Measurements from ENCODE around the gene LNX2.

Gene LNX2

DNA sequence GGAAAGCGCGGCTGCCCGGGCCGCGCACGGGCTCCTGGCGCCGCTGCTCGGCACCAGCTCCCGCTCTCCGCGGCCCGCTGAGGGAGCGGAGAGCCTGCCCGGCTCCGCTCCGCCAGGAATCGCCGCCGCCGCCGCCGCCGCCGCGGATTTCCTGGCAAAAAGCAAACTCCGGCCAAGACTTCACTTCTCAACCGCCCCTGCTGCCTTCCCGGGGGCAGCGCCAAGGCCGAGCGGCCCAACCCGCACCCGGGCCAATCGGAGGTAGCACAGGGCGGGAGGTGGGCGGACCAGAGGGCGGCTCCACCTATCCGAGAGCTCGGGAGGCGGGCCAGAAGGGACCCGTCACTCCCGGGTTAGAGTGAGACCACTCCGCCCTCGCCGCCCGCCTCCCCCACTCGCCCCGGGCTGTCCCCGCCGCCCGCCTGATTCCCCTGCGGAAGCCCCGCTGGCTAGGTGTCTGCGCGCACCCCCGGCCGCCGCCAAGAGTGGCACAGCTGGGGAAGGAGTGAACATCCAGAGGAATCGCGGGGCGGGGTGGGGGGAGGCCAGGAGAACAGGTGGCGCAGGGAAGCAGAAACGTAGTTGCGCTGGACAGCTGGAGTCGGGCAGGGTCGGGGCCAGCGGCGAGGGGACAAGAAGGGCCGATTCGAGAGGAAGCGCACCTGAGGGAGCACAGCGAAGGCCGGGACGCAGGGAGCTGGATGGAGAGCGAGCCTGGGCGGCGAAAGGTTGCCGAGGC, at the start of gene LNX2 (continued):
- TF ChIP-seq, protein P1, sequence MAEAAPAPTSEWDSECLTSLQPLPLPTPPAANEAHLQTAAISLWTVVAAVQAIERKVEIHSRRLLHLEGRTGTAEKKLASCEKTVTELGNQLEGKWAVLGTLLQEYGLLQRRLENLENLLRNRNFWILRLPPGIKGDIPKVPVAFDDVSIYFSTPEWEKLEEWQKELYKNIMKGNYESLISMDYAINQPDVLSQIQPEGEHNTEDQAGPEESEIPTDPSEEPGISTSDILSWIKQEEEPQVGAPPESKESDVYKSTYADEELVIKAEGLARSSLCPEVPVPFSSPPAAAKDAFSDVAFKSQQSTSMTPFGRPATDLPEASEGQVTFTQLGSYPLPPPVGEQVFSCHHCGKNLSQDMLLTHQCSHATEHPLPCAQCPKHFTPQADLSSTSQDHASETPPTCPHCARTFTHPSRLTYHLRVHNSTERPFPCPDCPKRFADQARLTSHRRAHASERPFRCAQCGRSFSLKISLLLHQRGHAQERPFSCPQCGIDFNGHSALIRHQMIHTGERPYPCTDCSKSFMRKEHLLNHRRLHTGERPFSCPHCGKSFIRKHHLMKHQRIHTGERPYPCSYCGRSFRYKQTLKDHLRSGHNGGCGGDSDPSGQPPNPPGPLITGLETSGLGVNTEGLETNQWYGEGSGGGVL (tag by site-specific recombination; IDR thresholded peaks at IDR 0.05): peak; percentile 47
- TF ChIP-seq ZNF121 (tag by site-specific recombination; IDR thresholded peaks at IDR 0.05) (no peak), REPIN1 (tag by site-specific recombination; IDR thresholded peaks at IDR 0.05; ENCODE audit: low read depth) (no peak), OSR2 (tag by site-specific recombination; IDR thresholded peaks at IDR 0.05) (0 out of 2 replicates have a peak, but pooled peaks have one; percentile 20), ZNF175 (tag by site-specific recombination; IDR thresholded peaks at IDR 0.05) (no peak), HOXC10 (CRISPR knock-in tag; IDR thresholded peaks at IDR 0.05) (no peak)
- TF ChIP-seq, protein P2, sequence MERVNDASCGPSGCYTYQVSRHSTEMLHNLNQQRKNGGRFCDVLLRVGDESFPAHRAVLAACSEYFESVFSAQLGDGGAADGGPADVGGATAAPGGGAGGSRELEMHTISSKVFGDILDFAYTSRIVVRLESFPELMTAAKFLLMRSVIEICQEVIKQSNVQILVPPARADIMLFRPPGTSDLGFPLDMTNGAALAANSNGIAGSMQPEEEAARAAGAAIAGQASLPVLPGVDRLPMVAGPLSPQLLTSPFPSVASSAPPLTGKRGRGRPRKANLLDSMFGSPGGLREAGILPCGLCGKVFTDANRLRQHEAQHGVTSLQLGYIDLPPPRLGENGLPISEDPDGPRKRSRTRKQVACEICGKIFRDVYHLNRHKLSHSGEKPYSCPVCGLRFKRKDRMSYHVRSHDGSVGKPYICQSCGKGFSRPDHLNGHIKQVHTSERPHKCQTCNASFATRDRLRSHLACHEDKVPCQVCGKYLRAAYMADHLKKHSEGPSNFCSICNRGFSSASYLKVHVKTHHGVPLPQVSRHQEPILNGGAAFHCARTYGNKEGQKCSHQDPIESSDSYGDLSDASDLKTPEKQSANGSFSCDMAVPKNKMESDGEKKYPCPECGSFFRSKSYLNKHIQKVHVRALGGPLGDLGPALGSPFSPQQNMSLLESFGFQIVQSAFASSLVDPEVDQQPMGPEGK (tag by site-specific recombination; IDR thresholded peaks at IDR 0.05): peak; percentile 96; the same call in 1 of the 2 replicates

- no peak for TF ChIP-seq ZNF473 (tag by site-specific recombination; IDR thresholded peaks at IDR 0.05)
- TF ChIP-seq, protein P3, sequence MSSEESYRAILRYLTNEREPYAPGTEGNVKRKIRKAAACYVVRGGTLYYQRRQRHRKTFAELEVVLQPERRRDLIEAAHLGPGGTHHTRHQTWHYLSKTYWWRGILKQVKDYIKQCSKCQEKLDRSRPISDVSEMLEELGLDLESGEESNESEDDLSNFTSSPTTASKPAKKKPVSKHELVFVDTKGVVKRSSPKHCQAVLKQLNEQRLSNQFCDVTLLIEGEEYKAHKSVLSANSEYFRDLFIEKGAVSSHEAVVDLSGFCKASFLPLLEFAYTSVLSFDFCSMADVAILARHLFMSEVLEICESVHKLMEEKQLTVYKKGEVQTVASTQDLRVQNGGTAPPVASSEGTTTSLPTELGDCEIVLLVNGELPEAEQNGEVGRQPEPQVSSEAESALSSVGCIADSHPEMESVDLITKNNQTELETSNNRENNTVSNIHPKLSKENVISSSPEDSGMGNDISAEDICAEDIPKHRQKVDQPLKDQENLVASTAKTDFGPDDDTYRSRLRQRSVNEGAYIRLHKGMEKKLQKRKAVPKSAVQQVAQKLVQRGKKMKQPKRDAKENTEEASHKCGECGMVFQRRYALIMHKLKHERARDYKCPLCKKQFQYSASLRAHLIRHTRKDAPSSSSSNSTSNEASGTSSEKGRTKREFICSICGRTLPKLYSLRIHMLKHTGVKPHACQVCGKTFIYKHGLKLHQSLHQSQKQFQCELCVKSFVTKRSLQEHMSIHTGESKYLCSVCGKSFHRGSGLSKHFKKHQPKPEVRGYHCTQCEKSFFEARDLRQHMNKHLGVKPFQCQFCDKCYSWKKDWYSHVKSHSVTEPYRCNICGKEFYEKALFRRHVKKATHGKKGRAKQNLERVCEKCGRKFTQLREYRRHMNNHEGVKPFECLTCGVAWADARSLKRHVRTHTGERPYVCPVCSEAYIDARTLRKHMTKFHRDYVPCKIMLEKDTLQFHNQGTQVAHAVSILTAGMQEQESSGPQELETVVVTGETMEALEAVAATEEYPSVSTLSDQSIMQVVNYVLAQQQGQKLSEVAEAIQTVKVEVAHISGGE (tag by site-specific recombination; conservative IDR thresholded peaks at IDR 0.05; ENCODE audit: low read depth): no peak
- TF ChIP-seq ZNF610 (tag by site-specific recombination; IDR thresholded peaks at IDR 0.05; ENCODE audit: borderline replicate concordance): no peak
- TF ChIP-seq ZNF248 (tag by site-specific recombination; IDR thresholded peaks at IDR 0.05): no peak
- no peak for TF ChIP-seq ZNF596 (tag by site-specific recombination; IDR thresholded peaks at IDR 0.05)
- TF ChIP-seq ZBTB21 (tag by site-specific recombination; IDR thresholded peaks at IDR 0.05): no peak
- TF ChIP-seq ZNF146 (tag by site-specific recombination; IDR thresholded peaks at IDR 0.05): no peak
- no peak for TF ChIP-seq ZNF23 (tag by site-specific recombination; IDR thresholded peaks at IDR 0.05; ENCODE audit: borderline replicate concordance)
- no peak for TF ChIP-seq ZNF747 (tag by site-specific recombination; IDR thresholded peaks at IDR 0.05)
- TF ChIP-seq ZNF2 (tag by site-specific recombination; IDR thresholded peaks at IDR 0.05): no peak
- H3K4me3 ChIP-seq (ENCODE audit: low read depth, low read length): no peak overlapping the region
- ChIA-PET CTCF (interaction anchor here (0.8 kb wide), 1 partner anchor 125 kb away, joined by 3 read pairs; no protein-coding TSS in a partner anchor), POLR2A (no interaction called here)
- no peak overlapping the region for H3K27ac ChIP-seq (ENCODE audit: extremely low read depth, low read depth, low read length)
- H3K4me1 ChIP-seq (ENCODE audit: control insufficient read depth, insufficient read depth, low read length): no peaks in the 10 kb centered on the region
- peaks cover 0 to 12% of the 10 kb centered on the region in 2 experiments; a peak in 1 of 3 replicates for H3K36me3 ChIP-seq (ENCODE audit: control insufficient read depth in 2 of 2, insufficient read depth in 1 of 2, low read length in 2 of 2)
- H3K9me3 ChIP-seq (ENCODE audit: control insufficient read depth, insufficient read depth, low read depth, low read length): no peaks in the 10 kb centered on the region
These were observed 47.6 kb upstream of the LNX2 start for GRCh38 chr13:27667946-27668345.

Measured in HEK293 (cell line).